Measurements from ENCODE around the gene TSACC.

- no peak for TF ChIP-seq POLR2AphosphoS5 (IDR thresholded peaks at IDR 0.05; ENCODE audit: control insufficient read depth, insufficient read depth, low read depth, low read length)
- no peak for TF ChIP-seq FOXO4 (CRISPR knock-in tag; IDR thresholded peaks at IDR 0.05)
Measured at GRCh38 chr1:156368157-156368658, 29.9 kb downstream of the TSACC start.

Measured in K562 (cell line).